ENCODE data around the gene KCND2.
A peak's percentile ranks its signal among the peaks of the same experiment; 100 is the strongest.

The KCND2 gene

GRCh38 chr7:120526902-120527509 is 254.0 kb downstream of the KCND2 start:
- H3K27ac Mint-ChIP-seq = no peak overlapping the region

GRCh38 chr7:120529736-120530135 is 256.8 kb downstream of the KCND2 start:
- Mint-ChIP-seq H3K9me3 (no peaks in the 10 kb centered on the region), H3K4me3 (no peak overlapping the region)

More at GRCh38 chr7:120526902-120527509, 254.0 kb downstream of the KCND2 start:
- TF ChIP-seq CTCF (IDR thresholded peaks at IDR 0.05; ENCODE audit: unreplicated experiment in 3 of 3) = no peak
- peaks cover 5% of the 10 kb centered on the region for H3K4me1 Mint-ChIP-seq
- H3K9me3 Mint-ChIP-seq = no peaks in the 10 kb centered on the region
- H3K4me3 Mint-ChIP-seq = no peak overlapping the region
- no peaks in the 10 kb centered on the region for H3K27me3 Mint-ChIP-seq (ENCODE audit: low read depth)
- H3K36me3 Mint-ChIP-seq (ENCODE audit: low read depth) = no peaks in the 10 kb centered on the region

GRCh38 chr7:120538335-120538734 is 265.4 kb downstream of the KCND2 start:
- no peak overlapping the region for H3K27ac Mint-ChIP-seq
- H3K4me3 Mint-ChIP-seq = no peak overlapping the region
- no peaks in the 10 kb centered on the region for H3K9me3 Mint-ChIP-seq
- no peaks in the 10 kb centered on the region for H3K4me1 Mint-ChIP-seq
- no peaks in the 10 kb centered on the region for H3K27me3 Mint-ChIP-seq (ENCODE audit: low read depth)
- TF ChIP-seq CTCF (IDR thresholded peaks at IDR 0.05; ENCODE audit: unreplicated experiment in 3 of 3) = no peak
- H3K36me3 Mint-ChIP-seq (ENCODE audit: low read depth) = no peaks in the 10 kb centered on the region

More at GRCh38 chr7:120529736-120530135, 256.8 kb downstream of the KCND2 start:
- TF ChIP-seq CTCF (IDR thresholded peaks at IDR 0.05; ENCODE audit: unreplicated experiment in 3 of 3) = no peak
- H3K4me1 Mint-ChIP-seq = peaks cover 5% of the 10 kb centered on the region
- no peaks in the 10 kb centered on the region for H3K36me3 Mint-ChIP-seq (ENCODE audit: low read depth)
- no peak overlapping the region for H3K27ac Mint-ChIP-seq
- no peaks in the 10 kb centered on the region for H3K27me3 Mint-ChIP-seq (ENCODE audit: low read depth)

- no peaks in the 10 kb centered on the region for H3K36me3 Mint-ChIP-seq (ENCODE audit: low read depth)
These were observed 266.3 kb downstream of the KCND2 start for GRCh38 chr7:120539321-120539720.

GRCh38 chr7:120547605-120548004 is 274.6 kb downstream of the KCND2 start:
- no peaks in the 10 kb centered on the region for H3K36me3 Mint-ChIP-seq (ENCODE audit: low read depth)
- no peak overlapping the region for H3K4me3 Mint-ChIP-seq
- no peaks in the 10 kb centered on the region for H3K4me1 Mint-ChIP-seq
- H3K27me3 Mint-ChIP-seq (ENCODE audit: low read depth) = no peaks in the 10 kb centered on the region
- TF ChIP-seq CTCF (IDR thresholded peaks at IDR 0.05; ENCODE audit: unreplicated experiment in 3 of 3) = no peak
- no peak overlapping the region for H3K27ac Mint-ChIP-seq
- no peaks in the 10 kb centered on the region for H3K9me3 Mint-ChIP-seq

More at GRCh38 chr7:120539321-120539720, 266.3 kb downstream of the KCND2 start:
- no peak overlapping the region for H3K4me3 Mint-ChIP-seq
- H3K27ac Mint-ChIP-seq = no peak overlapping the region
- H3K4me1 Mint-ChIP-seq = no peaks in the 10 kb centered on the region
- TF ChIP-seq CTCF (IDR thresholded peaks at IDR 0.05; ENCODE audit: unreplicated experiment in 3 of 3) = no peak
- H3K9me3 Mint-ChIP-seq = no peaks in the 10 kb centered on the region
- no peaks in the 10 kb centered on the region for H3K27me3 Mint-ChIP-seq (ENCODE audit: low read depth)

GRCh38 chr7:120550494-120551048 is 277.6 kb downstream of the KCND2 start:
- H3K4me3 Mint-ChIP-seq = no peak overlapping the region
- no peak for TF ChIP-seq CTCF (IDR thresholded peaks at IDR 0.05; ENCODE audit: unreplicated experiment in 3 of 3)
- no peaks in the 10 kb centered on the region for H3K36me3 Mint-ChIP-seq (ENCODE audit: low read depth)
- H3K27ac Mint-ChIP-seq = peak overlapping the region in 1 of 3 experiments; percentile 22
- H3K4me1 Mint-ChIP-seq = no peaks in the 10 kb centered on the region
- H3K9me3 Mint-ChIP-seq = no peaks in the 10 kb centered on the region
- H3K27me3 Mint-ChIP-seq (ENCODE audit: low read depth) = no peaks in the 10 kb centered on the region

Measured in nephron (organoid).